ENCODE results near the gene TP63. TPM values are rescaled to one million over a fixed set of nuclear protein-coding genes. Genes with fewer than 3 reads are reported as not detected.

The TP63 gene
- polyA plus RNA-seq, 3 donors: 1.5 to 2.0 (median 2.0) TPM

GRCh38 chr3:189683546-189684255 lies 52.5 kb downstream of the TP63 start:
- no peak for DNase-seq

- no peak for DNase-seq
These were observed 53.1 kb downstream of the TP63 start for GRCh38 chr3:189684317-189684716.

GRCh38 chr3:189685291-189685690 lies 54.1 kb downstream of the TP63 start:
- DNase-seq: no peak

- DNase-seq: no peak
These were observed 54.7 kb downstream of the TP63 start for GRCh38 chr3:189685860-189686259.

- no peak for DNase-seq
These were observed 56.3 kb downstream of the TP63 start for GRCh38 chr3:189687475-189687874.

GRCh38 chr3:189688262-189688661 lies 57.1 kb downstream of the TP63 start:
- no peak for DNase-seq

- no peak for DNase-seq
These were observed 58.4 kb downstream of the TP63 start for GRCh38 chr3:189689625-189690024.

- no peak for DNase-seq
These were observed 59.0 kb downstream of the TP63 start for GRCh38 chr3:189690237-189690636.

- DNase-seq: no peak
These were observed 59.5 kb downstream of the TP63 start for GRCh38 chr3:189690672-189691071.

- no peak for DNase-seq
These were observed 64.2 kb downstream of the TP63 start for GRCh38 chr3:189695400-189695799.

- no peak for DNase-seq
These were observed 67.6 kb downstream of the TP63 start for GRCh38 chr3:189698811-189699210.

- DNase-seq: no peak
These were observed 68.7 kb downstream of the TP63 start for GRCh38 chr3:189699885-189700284.

- DNase-seq: peak; percentile 36
These were observed 71.0 kb downstream of the TP63 start for GRCh38 chr3:189702066-189702646.

- no peak for DNase-seq
These were observed 72.7 kb downstream of the TP63 start for GRCh38 chr3:189703865-189704264.

GRCh38 chr3:189708375-189708774 lies 77.2 kb downstream of the TP63 start:
- DNase-seq: no peak

- peak; percentile 81 for DNase-seq
These were observed 79.6 kb downstream of the TP63 start for GRCh38 chr3:189710620-189711402.

- no peak for DNase-seq
These were observed 81.8 kb downstream of the TP63 start for GRCh38 chr3:189712906-189713483.

GRCh38 chr3:189714991-189715961 lies 84.1 kb downstream of the TP63 start:
- no peak for DNase-seq

GRCh38 chr3:189718215-189718614 lies 87.0 kb downstream of the TP63 start:
- DNase-seq: no peak

- DNase-seq: no peak
These were observed 89.7 kb downstream of the TP63 start for GRCh38 chr3:189720736-189721417.

Data from renal pelvis (tissue), 4 donors.